ENCODE measurements around the gene CEP70. TPM values are rescaled to one million over a fixed set of nuclear protein-coding genes. Genes with fewer than 3 reads are reported as not detected.

CEP70 gene
- total RNA-seq, 2 donors from 2014 or later, result 36.9 to 37.4 TPM

DNA sequence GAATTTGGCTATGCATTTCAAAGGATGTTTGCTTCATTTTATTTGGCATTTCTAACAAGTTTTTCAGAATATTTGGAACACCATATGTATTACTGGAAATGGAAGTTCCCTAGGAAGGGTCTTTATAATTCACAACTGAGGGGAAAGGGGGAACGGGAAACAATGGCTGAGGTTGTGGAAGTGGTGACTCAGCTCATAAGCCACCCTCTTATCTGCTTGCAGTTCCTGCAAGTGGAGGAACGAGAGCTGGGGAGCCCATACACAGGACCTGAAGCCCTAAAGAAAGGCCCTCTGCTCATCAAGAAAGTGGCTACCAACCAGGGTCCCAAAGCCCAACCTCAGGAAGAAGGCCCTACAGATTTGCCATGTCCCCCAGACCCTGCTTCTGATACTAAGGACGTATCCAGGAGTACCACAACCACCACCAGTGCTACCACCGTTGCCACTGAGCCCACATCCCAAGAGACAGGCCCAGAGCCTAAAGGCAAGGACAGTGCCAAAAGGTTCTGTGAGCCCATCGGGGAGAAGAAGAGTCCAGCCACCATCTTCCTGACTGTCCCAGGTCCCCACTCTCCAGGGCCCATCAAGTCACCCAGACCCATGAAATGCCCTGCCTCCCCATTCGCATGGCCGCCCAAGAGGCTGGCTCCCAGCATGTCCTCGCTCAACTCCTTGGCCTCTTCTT lies 121.8 kb downstream of the CEP70 start:
- WGBS, 2 donors, result 88 to 96% methylated on average over 6 to 7 of the region's 8 CpGs
- Histone ChIP-seq H3K27ac (no peak overlapping the region), H3K4me3 (no peak overlapping the region), H3K9me3 (no peaks in the 10 kb centered on the region), H3K36me3 (replicated peaks in 1 of 2; ENCODE audit: insufficient read depth in 1 of 2, low read depth in 2 of 2) (no peaks in the 10 kb centered on the region), H3K4me1 (no peaks in the 10 kb centered on the region), H3K27me3 (no peaks in the 10 kb centered on the region)
- DNase-seq (no peak), ATAC-seq (no peak)
- intact Hi-C loops (cut with DNase I), result no loop called here
- TF ChIP-seq, protein P1, sequence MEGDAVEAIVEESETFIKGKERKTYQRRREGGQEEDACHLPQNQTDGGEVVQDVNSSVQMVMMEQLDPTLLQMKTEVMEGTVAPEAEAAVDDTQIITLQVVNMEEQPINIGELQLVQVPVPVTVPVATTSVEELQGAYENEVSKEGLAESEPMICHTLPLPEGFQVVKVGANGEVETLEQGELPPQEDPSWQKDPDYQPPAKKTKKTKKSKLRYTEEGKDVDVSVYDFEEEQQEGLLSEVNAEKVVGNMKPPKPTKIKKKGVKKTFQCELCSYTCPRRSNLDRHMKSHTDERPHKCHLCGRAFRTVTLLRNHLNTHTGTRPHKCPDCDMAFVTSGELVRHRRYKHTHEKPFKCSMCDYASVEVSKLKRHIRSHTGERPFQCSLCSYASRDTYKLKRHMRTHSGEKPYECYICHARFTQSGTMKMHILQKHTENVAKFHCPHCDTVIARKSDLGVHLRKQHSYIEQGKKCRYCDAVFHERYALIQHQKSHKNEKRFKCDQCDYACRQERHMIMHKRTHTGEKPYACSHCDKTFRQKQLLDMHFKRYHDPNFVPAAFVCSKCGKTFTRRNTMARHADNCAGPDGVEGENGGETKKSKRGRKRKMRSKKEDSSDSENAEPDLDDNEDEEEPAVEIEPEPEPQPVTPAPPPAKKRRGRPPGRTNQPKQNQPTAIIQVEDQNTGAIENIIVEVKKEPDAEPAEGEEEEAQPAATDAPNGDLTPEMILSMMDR (IDR thresholded peaks at IDR 0.05), result no peak
- no peak for TF ChIP-seq POLR2A (IDR thresholded peaks at IDR 0.05)

DNA sequence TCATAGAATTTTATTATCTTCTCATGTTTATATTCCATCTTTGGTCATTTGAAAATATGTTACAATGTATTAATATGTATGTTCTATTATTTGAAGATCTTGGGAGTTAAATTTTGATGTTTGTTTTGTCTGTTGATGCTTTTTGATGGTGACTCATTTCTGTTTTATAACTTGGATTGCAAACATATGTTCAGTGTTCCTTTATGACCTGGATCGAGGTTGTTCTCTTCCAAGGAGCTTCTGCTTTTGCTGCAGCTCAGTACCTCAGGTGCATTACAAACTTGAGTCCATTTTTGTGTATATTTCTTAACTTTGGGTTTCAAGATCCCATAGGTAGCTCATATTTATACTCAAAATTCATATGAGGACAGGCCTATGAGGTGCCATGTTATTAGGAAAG lies 122.6 kb downstream of the CEP70 start:
- DNase-seq (no peak), ATAC-seq (no peak)
- no peaks in the 10 kb centered on the region for H3K27me3 ChIP-seq
- H3K36me3 ChIP-seq (replicated peaks in 1 of 2; ENCODE audit: insufficient read depth in 1 of 2, low read depth in 2 of 2), result no peaks in the 10 kb centered on the region
- H3K4me3 ChIP-seq, result no peak overlapping the region
- intact Hi-C loops (cut with DNase I), result no loop called here
- TF ChIP-seq, protein P1 (IDR thresholded peaks at IDR 0.05), result no peak
- TF ChIP-seq POLR2A (IDR thresholded peaks at IDR 0.05), result no peak
- H3K9me3 ChIP-seq, result no peaks in the 10 kb centered on the region
- H3K4me1 ChIP-seq, result no peaks in the 10 kb centered on the region
- WGBS, 2 donors, result 75 to 84% methylated on average over 1 of the region's 1 CpG
- H3K27ac ChIP-seq, result no peak overlapping the region

DNA sequence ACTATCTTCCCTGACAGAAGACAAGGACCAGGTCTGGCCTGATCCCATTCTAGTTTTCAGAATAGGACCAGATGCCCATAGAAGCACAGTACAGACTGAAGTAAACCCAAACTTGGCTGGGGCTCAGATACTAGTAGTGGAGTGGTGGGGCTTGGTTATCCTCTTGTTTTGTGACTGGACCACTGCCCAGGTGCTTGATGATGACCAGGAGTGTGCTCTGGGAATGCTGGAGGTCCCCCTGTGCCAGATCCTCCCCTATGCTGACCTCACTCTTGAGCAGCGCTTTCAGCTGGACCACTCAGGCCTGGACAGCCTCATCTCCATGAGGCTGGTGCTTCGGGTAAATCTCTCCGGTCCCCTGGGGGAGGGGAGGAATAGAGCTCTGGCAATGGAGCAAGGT lies 123.4 kb downstream of the CEP70 start:
- intact Hi-C loops (cut with DNase I), result no loop called here

DNA sequence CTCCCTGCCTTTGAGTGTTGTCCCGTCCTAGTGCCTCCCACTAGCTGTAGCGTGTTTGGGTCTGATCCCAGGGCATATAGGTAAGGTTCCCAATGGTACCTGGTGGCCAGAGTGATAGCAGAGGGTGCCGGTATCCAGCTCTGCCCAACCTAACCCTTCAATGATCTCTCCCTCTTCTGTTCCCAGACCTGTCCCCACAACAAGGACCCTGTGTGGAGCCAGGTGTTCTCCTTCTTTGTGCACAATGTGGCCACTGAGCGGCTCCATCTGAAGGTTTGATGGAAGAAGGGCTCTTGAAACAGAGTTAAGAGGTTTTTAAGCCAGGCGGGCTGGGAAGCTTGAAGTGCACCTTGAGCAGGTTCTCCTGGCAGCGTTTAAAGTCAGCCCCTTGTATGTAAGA lies 124.2 kb downstream of the CEP70 start:
- Histone ChIP-seq H3K4me3 (no peak overlapping the region), H3K27ac (no peak overlapping the region), H3K4me1 (no peaks in the 10 kb centered on the region), H3K27me3 (no peaks in the 10 kb centered on the region), H3K36me3 (replicated peaks in 1 of 2; ENCODE audit: insufficient read depth in 1 of 2, low read depth in 2 of 2) (no peaks in the 10 kb centered on the region), H3K9me3 (no peaks in the 10 kb centered on the region)
- 86 to 96% methylated on average over 6 of the region's 6 CpGs for WGBS, 2 donors
- ATAC-seq, result no peak
- TF ChIP-seq, protein P1 (IDR thresholded peaks at IDR 0.05), result no peak
- no peak for DNase-seq
- intact Hi-C loops (cut with DNase I), result no loop called here

More for the DNA sequence above, 123.4 kb downstream of the CEP70 start:
- TF ChIP-seq, protein P1 (IDR thresholded peaks at IDR 0.05), result no peak
- no peak for TF ChIP-seq POLR2A (IDR thresholded peaks at IDR 0.05)
- no peak overlapping the region for H3K4me3 ChIP-seq
- no peak overlapping the region for H3K27ac ChIP-seq
- DNase-seq, result no peak
- H3K9me3 ChIP-seq, result no peaks in the 10 kb centered on the region
- no peak for ATAC-seq
- H3K27me3 ChIP-seq, result no peaks in the 10 kb centered on the region
- 87 to 90% methylated on average over 3 of the region's 3 CpGs for WGBS, 2 donors
- no peaks in the 10 kb centered on the region for H3K36me3 ChIP-seq (replicated peaks in 1 of 2; ENCODE audit: insufficient read depth in 1 of 2, low read depth in 2 of 2)
- H3K4me1 ChIP-seq, result no peaks in the 10 kb centered on the region

DNA sequence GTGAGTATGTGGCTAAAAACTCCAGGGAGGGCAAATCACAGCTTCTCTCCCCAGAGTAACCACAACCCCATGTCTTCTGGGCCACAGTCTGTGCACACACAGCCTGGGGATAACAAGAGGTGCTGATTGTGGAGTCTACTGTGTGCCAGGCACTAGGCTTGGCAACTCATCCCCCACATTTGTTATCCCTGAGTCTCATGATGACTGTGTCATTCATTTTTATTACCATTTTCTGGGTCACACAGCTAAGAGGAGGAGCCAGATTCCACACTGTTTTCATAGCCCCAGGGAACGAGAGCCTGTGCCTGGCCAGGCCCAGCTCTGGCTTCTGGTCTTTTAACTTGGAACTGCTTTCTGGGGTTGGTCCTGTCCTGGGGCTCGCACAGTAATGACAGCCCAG lies 125.2 kb downstream of the CEP70 start:
- WGBS, 2 donors, result 66 to 94% methylated on average over 2 of the region's 2 CpGs
- DNase-seq, result no peak
- TF ChIP-seq POLR2A (IDR thresholded peaks at IDR 0.05), result no peak
- no peaks in the 10 kb centered on the region for H3K27me3 ChIP-seq
- H3K27ac ChIP-seq, result no peak overlapping the region
- ATAC-seq, result no peak
- no peak overlapping the region for H3K4me3 ChIP-seq
- no peaks in the 10 kb centered on the region for H3K4me1 ChIP-seq
- intact Hi-C loops (cut with DNase I), result no loop called here
- no peaks in the 10 kb centered on the region for H3K9me3 ChIP-seq
- no peaks in the 10 kb centered on the region for H3K36me3 ChIP-seq (replicated peaks in 1 of 2; ENCODE audit: insufficient read depth in 1 of 2, low read depth in 2 of 2)

All from body of pancreas (tissue), 4 donors.